Measurements from ENCODE around the gene HOXB9. TPM values are rescaled to one million over a fixed set of nuclear protein-coding genes. Genes with fewer than 3 reads are reported as not detected.

Gene HOXB9
- total and polyA plus RNA-seq, 2 experiments from 2014 or later: not detected

- Histone ChIP-seq H3F3A (replicated peaks; ENCODE audit: low read depth) (peaks cover 71% of the 10 kb centered on the region), H3K79me2 (replicated peaks; ENCODE audit: insufficient read depth) (no peaks in the 10 kb centered on the region), H3K4me1 (ENCODE audit: insufficient read depth) (peaks cover 58% of the 10 kb centered on the region), H3K36me3 (ENCODE audit: insufficient read depth) (no peaks in the 10 kb centered on the region), H3K27ac (ENCODE audit: low read depth) (no peak overlapping the region), H3K4me3 (0 out of 2 replicates have a peak overlapping the region, but pooled peaks have one; percentile 28), H3K9me2 (ENCODE audit: insufficient read depth) (no peaks in the 10 kb centered on the region), H3K4me2 (peak overlapping the region; percentile 62), H4K20me1 (replicated peaks; ENCODE audit: insufficient read depth) (peaks cover 66% of the 10 kb centered on the region), H3K27me3 (ENCODE audit: insufficient read depth) (peaks cover 100% of the 10 kb centered on the region), H2AFZ (no peak overlapping the region)
- Mint-ChIP-seq H3K27ac (no peak overlapping the region), H3K9me3 (peaks cover 10% of the 10 kb centered on the region), H3K4me3 (no peak overlapping the region), H3K36me3 (ENCODE audit: low read depth) (no peaks in the 10 kb centered on the region), H3K4me1 (peaks cover 31% of the 10 kb centered on the region), H3K27me3 (ENCODE audit: insufficient read depth, low read depth, poor library complexity) (peaks cover 37% of the 10 kb centered on the region)
- DNase-seq (ENCODE audit: low spot score) (no peak), ATAC-seq (peak; percentile 9; the same call in 2 of the 3 replicates)
- TF ChIP-seq EZH2 (IDR thresholded peaks at IDR 0.05; ENCODE audit: low read depth, unreplicated experiment) (peak; percentile 91), EZH2phosphoT487 (IDR thresholded peaks at IDR 0.05; ENCODE audit: unreplicated experiment) (peak; percentile 54), CREB1 (CRISPR knock-in tag; IDR thresholded peaks at IDR 0.05; ENCODE audit: low read depth) (no peak)
- TF ChIP-seq, protein P1, sequence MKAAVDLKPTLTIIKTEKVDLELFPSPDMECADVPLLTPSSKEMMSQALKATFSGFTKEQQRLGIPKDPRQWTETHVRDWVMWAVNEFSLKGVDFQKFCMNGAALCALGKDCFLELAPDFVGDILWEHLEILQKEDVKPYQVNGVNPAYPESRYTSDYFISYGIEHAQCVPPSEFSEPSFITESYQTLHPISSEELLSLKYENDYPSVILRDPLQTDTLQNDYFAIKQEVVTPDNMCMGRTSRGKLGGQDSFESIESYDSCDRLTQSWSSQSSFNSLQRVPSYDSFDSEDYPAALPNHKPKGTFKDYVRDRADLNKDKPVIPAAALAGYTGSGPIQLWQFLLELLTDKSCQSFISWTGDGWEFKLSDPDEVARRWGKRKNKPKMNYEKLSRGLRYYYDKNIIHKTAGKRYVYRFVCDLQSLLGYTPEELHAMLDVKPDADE (IDR thresholded peaks at IDR 0.05): no peak
Observed at GRCh38 chr17:48576479-48577309, 49.5 kb downstream of the HOXB9 start.

GRCh38 chr17:48575673-48576478 is 50.3 kb downstream of the HOXB9 start:
- no peaks in the 10 kb centered on the region for H3K36me3 ChIP-seq (ENCODE audit: insufficient read depth)
- no peak overlapping the region for H2AFZ ChIP-seq
- H3K4me1 Mint-ChIP-seq: peaks cover 33% of the 10 kb centered on the region
- ATAC-seq (no peak), DNase-seq (ENCODE audit: low spot score) (no peak)
- no peak overlapping the region for H3K4me3 Mint-ChIP-seq
- no peak overlapping the region for H3K27ac Mint-ChIP-seq
- H3K4me2 ChIP-seq: no peak overlapping the region; the same call in 1 of the 2 replicates
- peaks cover 100% of the 10 kb centered on the region for H3K27me3 ChIP-seq (ENCODE audit: insufficient read depth)
- no peak for TF ChIP-seq NANOG (IDR thresholded peaks at IDR 0.05; ENCODE audit: borderline replicate concordance)
- TF ChIP-seq EZH2 (IDR thresholded peaks at IDR 0.05; ENCODE audit: low read depth, unreplicated experiment): peak; percentile 88
- no peak for TF ChIP-seq ZNF114 (CRISPR knock-in tag; IDR thresholded peaks at IDR 0.05)
- TF ChIP-seq EZH2phosphoT487 (IDR thresholded peaks at IDR 0.05; ENCODE audit: unreplicated experiment): peak; percentile 47
- TF ChIP-seq STAT1 (IDR thresholded peaks at IDR 0.05; ENCODE audit: unreplicated experiment): no peak
- H3F3A ChIP-seq (replicated peaks; ENCODE audit: low read depth): peaks cover 73% of the 10 kb centered on the region
- H4K20me1 ChIP-seq (replicated peaks; ENCODE audit: insufficient read depth): peaks cover 65% of the 10 kb centered on the region
- H3K27me3 Mint-ChIP-seq (ENCODE audit: insufficient read depth, low read depth, poor library complexity): peaks cover 29% of the 10 kb centered on the region
- 0 out of 2 replicates have a peak overlapping the region, but pooled peaks have one; percentile 28 for H3K4me3 ChIP-seq
- peaks cover 7% of the 10 kb centered on the region for H3K9me3 Mint-ChIP-seq
- no peak overlapping the region for H3K27ac ChIP-seq (ENCODE audit: low read depth)
- no peaks in the 10 kb centered on the region for H3K9me2 ChIP-seq (ENCODE audit: insufficient read depth)
- no peaks in the 10 kb centered on the region for H3K79me2 ChIP-seq (replicated peaks; ENCODE audit: insufficient read depth)
- no peaks in the 10 kb centered on the region for H3K36me3 Mint-ChIP-seq (ENCODE audit: low read depth)
- H3K4me1 ChIP-seq (ENCODE audit: insufficient read depth): peaks cover 57% of the 10 kb centered on the region
